ENCODE measurements around the gene CIT.

DNA sequence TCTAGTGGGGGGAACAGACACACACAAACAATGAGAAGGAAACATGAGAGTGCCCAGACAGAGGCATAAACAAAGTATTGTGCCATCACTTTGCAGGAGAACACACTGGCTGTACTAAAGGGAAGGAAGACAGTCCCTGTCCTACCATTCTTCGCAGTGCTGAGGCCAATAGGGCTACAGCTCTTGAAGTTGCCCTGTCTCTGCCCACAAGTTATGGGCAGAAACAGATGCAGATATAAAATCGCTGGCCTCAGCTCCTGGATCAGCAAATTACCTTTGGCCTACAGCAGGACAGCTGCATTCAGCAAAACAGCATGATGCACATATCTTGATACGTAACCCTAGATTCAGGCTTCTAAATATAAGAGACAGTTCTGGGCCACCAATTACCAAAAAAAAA, 232.2 kb downstream of the CIT start:
- no peak for TF ChIP-seq EZH2phosphoT487 (IDR thresholded peaks at IDR 0.05; ENCODE audit: borderline replicate concordance)
- TF ChIP-seq, protein P1, sequence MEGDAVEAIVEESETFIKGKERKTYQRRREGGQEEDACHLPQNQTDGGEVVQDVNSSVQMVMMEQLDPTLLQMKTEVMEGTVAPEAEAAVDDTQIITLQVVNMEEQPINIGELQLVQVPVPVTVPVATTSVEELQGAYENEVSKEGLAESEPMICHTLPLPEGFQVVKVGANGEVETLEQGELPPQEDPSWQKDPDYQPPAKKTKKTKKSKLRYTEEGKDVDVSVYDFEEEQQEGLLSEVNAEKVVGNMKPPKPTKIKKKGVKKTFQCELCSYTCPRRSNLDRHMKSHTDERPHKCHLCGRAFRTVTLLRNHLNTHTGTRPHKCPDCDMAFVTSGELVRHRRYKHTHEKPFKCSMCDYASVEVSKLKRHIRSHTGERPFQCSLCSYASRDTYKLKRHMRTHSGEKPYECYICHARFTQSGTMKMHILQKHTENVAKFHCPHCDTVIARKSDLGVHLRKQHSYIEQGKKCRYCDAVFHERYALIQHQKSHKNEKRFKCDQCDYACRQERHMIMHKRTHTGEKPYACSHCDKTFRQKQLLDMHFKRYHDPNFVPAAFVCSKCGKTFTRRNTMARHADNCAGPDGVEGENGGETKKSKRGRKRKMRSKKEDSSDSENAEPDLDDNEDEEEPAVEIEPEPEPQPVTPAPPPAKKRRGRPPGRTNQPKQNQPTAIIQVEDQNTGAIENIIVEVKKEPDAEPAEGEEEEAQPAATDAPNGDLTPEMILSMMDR (conservative IDR thresholded peaks at IDR 0.05; ENCODE audit: low read length) = no peak
